NT2/D1 (cell line): ENCODE measurements around the gene PCDH8.

Source experiments
- DNase-seq: peaks from one replicate; pipeline ENCODE4 v3.0.0-alpha.2; 2011; ENCODE audit warnings: low read depth, low spot score
- H3K27me3 ChIP-seq: 2 replicates; pipeline ENCODE4 v1.6.0; 2011; ENCODE audit warnings: mild to moderate bottlenecking; ENCODE audit not compliant: insufficient read length, insufficient read depth
- H3K36me3 ChIP-seq: 2 replicates; pipeline ENCODE4 v1.6.1; 2011; ENCODE audit warnings: mild to moderate bottlenecking, low read length, mixed read lengths; ENCODE audit not compliant: insufficient read depth, insufficient read length
- H3K4me1 ChIP-seq: 2 replicates; pipeline ENCODE4 v1.5.1; 2011; ENCODE audit not compliant: insufficient read depth, insufficient read length
- H3K4me3 ChIP-seq: 2 replicates; pipeline ENCODE4 v1.5.1; 2011; ENCODE audit warnings: low read depth; ENCODE audit not compliant: insufficient read length
- H3K9ac ChIP-seq: 2 replicates; pipeline ENCODE4 v1.6.0; 2011; ENCODE audit warnings: low read depth; ENCODE audit not compliant: insufficient read length
- H3K9me3 ChIP-seq: 2 replicates; pipeline ENCODE4 v1.5.1; 2011; ENCODE audit warnings: mild to moderate bottlenecking, low read length; ENCODE audit not compliant: insufficient read depth
- SUZ12 ChIP-seq: IDR thresholded peaks from 2 replicates; pipeline ENCODE4 v1.6.1; 2011; ENCODE audit not compliant: insufficient read length, insufficient read depth; ENCODE audit errors: extremely low read depth
- YY1 ChIP-seq: IDR thresholded peaks from 2 replicates; pipeline ENCODE4 v1.6.1; 2011; ENCODE audit not compliant: insufficient read length, insufficient read depth
- ZNF274 ChIP-seq: IDR thresholded peaks from 2 replicates; pipeline ENCODE4 v1.6.1; 2011; ENCODE audit warnings: mild to moderate bottlenecking, low read depth, low read length

The PCDH8 gene

DNA sequence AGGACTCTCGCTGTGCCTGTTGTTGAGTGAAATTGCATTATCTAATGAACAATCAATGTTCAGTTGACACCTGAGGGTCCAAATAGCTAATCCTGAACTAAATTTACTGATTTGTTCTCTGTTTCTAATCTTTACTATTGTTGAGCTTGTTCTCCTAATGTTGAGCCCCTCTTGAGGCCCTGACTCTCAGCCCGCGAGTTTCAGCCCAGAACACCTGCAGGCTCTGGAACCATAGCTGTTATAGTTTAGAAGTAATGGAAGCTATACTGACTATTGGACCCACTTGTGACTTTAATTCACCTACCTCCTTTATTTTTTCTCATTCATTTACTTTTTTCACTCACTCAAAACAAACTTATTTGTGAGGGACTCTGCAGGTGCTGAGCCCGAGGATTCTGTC, 20.6 kb upstream of the PCDH8 start:
- Histone ChIP-seq H3K27me3 (no peaks in the 10 kb centered on the region), H3K9ac (no peak overlapping the region), H3K4me3 (no peak overlapping the region), H3K4me1 (no peaks in the 10 kb centered on the region), H3K9me3 (no peaks in the 10 kb centered on the region; the same call in 1 of the 2 replicates), H3K36me3 (no peaks in the 10 kb centered on the region)
- DNase-seq = no peak
- no peak for TF ChIP-seq YY1
- no peak for TF ChIP-seq SUZ12
- no peak for TF ChIP-seq ZNF274

DNA sequence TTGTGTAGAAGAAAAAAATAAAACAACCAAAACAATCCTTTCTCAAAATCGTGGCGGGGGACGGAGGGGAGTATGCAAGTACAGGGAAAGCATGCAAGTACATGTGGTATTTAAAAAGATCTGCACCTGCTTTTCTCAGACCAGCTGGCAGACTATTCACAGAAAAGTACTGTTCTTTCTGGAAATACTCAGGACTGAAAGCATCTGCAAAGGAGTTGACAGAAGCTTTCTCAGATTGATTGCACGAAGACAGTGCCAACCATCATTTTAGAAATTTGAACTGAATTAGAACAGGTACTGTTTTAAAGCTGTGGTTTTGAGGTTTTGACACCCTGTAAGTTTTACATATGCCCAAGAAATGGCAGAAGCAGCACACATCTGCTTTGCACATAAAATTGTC, 19.8 kb upstream of the PCDH8 start:
- Histone ChIP-seq H3K4me3 (no peak overlapping the region), H3K36me3 (no peaks in the 10 kb centered on the region), H3K27me3 (no peaks in the 10 kb centered on the region), H3K9ac (no peak overlapping the region), H3K9me3 (no peaks in the 10 kb centered on the region; the same call in 1 of the 2 replicates), H3K4me1 (no peaks in the 10 kb centered on the region)
- TF ChIP-seq ZNF274 = no peak
- TF ChIP-seq SUZ12 = no peak
- no peak for TF ChIP-seq YY1
- no peak for DNase-seq

GRCh38 chr13:52864941-52865340, 16.5 kb upstream of the PCDH8 start:
- no peaks in the 10 kb centered on the region for H3K4me1 ChIP-seq
- TF ChIP-seq ZNF274 = no peak
- no peak for TF ChIP-seq YY1
- TF ChIP-seq SUZ12 = no peak
- no peak overlapping the region for H3K9ac ChIP-seq
- H3K36me3 ChIP-seq = no peaks in the 10 kb centered on the region
- H3K4me3 ChIP-seq = no peak overlapping the region
- H3K27me3 ChIP-seq = no peaks in the 10 kb centered on the region
- no peaks in the 10 kb centered on the region; the same call in 1 of the 2 replicates for H3K9me3 ChIP-seq
- no peak for DNase-seq

- TF ChIP-seq YY1 (no peak), ZNF274 (no peak), SUZ12 (no peak)
- Histone ChIP-seq H3K27me3 (no peaks in the 10 kb centered on the region), H3K4me3 (no peak overlapping the region), H3K36me3 (no peaks in the 10 kb centered on the region), H3K4me1 (no peaks in the 10 kb centered on the region), H3K9ac (no peak overlapping the region), H3K9me3 (no peaks in the 10 kb centered on the region; the same call in 1 of the 2 replicates)
- no peak for DNase-seq
Observed at GRCh38 chr13:52862358-52863206, 14.1 kb upstream of the PCDH8 start.

DNA sequence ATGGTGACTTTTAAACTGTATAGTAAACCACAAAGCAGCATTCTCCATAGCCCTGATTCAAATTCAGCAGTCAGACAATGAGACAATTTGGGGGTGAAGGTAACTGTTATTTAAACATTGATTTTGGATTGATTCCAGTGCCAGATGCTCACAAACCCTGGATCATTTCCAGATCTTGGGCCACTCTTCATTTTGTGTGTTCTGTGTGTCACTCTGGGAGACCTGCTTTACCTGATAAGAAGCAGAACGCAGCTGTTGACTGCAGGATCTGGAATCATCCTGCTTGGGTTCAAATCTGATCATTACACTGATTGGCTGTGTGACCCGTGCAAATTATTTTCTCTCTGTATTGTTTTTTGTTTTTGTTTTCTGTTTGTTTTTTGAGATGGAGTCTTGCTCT, 4.0 kb upstream of the PCDH8 start:
- Histone ChIP-seq H3K27me3 (peaks cover 12% of the 10 kb centered on the region), H3K9me3 (peaks cover 3% of the 10 kb centered on the region; the same call in 1 of the 2 replicates), H3K4me1 (no peaks in the 10 kb centered on the region), H3K4me3 (no peak overlapping the region), H3K36me3 (no peaks in the 10 kb centered on the region), H3K9ac (peak overlapping the region; percentile 4)
- TF ChIP-seq SUZ12 = no peak
- no peak for TF ChIP-seq ZNF274
- TF ChIP-seq YY1 = no peak
- no peak for DNase-seq

DNA sequence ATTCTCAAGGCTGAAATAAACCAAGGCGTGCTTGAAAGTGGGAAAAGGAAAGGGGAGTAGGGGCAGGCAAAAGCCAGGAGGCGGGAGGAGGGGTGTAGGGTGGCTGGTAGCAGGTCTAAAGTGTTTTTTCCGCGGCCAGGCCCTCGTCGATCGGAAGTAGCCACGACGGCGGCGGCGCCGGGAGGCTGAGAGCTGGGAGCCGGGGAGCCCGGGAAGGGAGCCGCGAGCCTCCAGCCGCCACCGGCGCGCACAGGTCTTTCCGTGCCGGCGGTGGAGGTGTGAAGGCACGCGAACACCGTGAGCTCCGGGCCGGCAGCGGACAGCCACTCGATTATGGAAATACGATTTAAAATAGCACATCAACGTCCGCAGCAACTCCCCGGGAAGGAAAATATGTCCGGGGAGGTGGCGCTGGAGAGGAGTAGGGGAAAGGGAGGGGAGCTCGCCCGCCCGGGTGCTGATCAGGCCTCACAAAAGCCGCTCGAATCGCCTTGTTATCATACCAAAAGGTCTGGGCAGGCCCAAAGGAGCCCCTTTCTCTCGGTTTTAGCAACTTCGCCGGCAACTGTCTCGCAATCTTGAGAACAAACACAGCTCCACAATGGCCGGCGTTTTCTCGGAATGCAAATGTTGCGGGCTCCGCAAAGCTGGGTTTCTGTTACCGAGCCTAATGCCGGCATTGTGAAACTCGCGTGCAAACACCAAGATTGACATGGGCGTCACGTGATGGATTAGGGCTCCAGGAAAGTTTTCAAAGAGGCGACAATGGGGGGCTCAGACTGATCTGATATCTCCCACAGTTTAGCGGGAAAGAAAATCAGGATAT, 2.9 kb upstream of the PCDH8 start:
- no peaks in the 10 kb centered on the region for H3K36me3 ChIP-seq
- peak overlapping the region; percentile 53 for H3K4me3 ChIP-seq
- peak overlapping the region; percentile 76 for H3K9ac ChIP-seq
- DNase-seq = peak; percentile 85
- H3K4me1 ChIP-seq = no peaks in the 10 kb centered on the region
- H3K9me3 ChIP-seq = peaks cover 12% of the 10 kb centered on the region; the same call in 1 of the 2 replicates
- peaks cover 13% of the 10 kb centered on the region for H3K27me3 ChIP-seq
- no peak for TF ChIP-seq SUZ12
- no peak for TF ChIP-seq ZNF274
- no peak for TF ChIP-seq YY1

GRCh38 chr13:52850396-52851136, 2.1 kb upstream of the PCDH8 start:
- Histone ChIP-seq H3K4me3 (peak overlapping the region; percentile 53), H3K36me3 (no peaks in the 10 kb centered on the region), H3K9me3 (peaks cover 16% of the 10 kb centered on the region; the same call in 1 of the 2 replicates), H3K4me1 (no peaks in the 10 kb centered on the region), H3K27me3 (peaks cover 13% of the 10 kb centered on the region), H3K9ac (peak overlapping the region; percentile 76)
- TF ChIP-seq YY1 = no peak
- TF ChIP-seq SUZ12 = no peak
- TF ChIP-seq ZNF274 = no peak
- peak; percentile 83 for DNase-seq
